Body of pancreas (tissue), 4 donors: ENCODE results near the gene PGK1. TPM values are rescaled to one million over a fixed set of nuclear protein-coding genes. Genes with fewer than 3 reads are reported as not detected.
"Not testable (repeated sequence)": the region's sequence is repeated elsewhere in the genome, so short reads cannot be mapped to it uniquely, and the experiment has no call there.

Experiments used
- ATAC-seq: fragments of 150-250 bp; one replicate; pipeline ENCODE4 v1.9.1; 2016
- DNase-seq, 4 donors: peaks; one replicate each; pipeline ENCODE4 v3.0.0-alpha.2; 2019
- H3K27ac ChIP-seq, 4 donors: fragments of 200-600 bp; sonication (generic); 1 replicate in 3 of 4; 2 replicates in 1 of 4; pipeline versions ENCODE4 v1.5.1 to v1.6.1; 2016 to 2019; ENCODE audit warnings: mild to moderate bottlenecking in 1 of 4, mixed read lengths in 1 of 4, moderate library complexity in 1 of 4
- H3K27me3 ChIP-seq, 2 donors: fragments of 200-600 bp; sonication (generic); one replicate each; pipeline ENCODE4 v1.6.0; 2016; ENCODE audit warnings: mild to moderate bottlenecking in 1 of 2
- H3K36me3 ChIP-seq, 2 donors: fragments of 200-600 bp; sonication (generic); replicated peaks in 1 of 2; 2 replicates each; pipeline ENCODE4 v1.5.1; 2016; ENCODE audit warnings: low read depth in 2 of 2; ENCODE audit not compliant: insufficient read depth in 1 of 2
- H3K4me1 ChIP-seq: fragments of 200-600 bp; sonication (generic); one replicate; pipeline ENCODE4 v1.6.0; 2016
- H3K4me3 ChIP-seq, 2 donors: fragments of 200-600 bp; sonication (generic); 1 replicate in 1 of 2; 2 replicates in 1 of 2; pipeline ENCODE4 v1.5.1; 2016 to 2019
- H3K9me3 ChIP-seq, 3 donors: fragments of 200-600 bp; sonication (generic); 1 replicate in 2 of 3; 2 replicates in 1 of 3; pipeline ENCODE4 v1.5.1; 2016
- POLR2A ChIP-seq, 3 donors: fragments of 450-650 bp; IDR thresholded peaks; one replicate each; pipeline ENCODE4 v1.6.1; 2016; ENCODE audit warnings: antibody characterized with exemption in 3 of 3, mild to moderate bottlenecking in 2 of 3
- WGBS, 2 donors: methylation state at CpG; one replicate each; pipeline ENCODE4 v1.1.5; 2017; 5-methylcytosine and 5-hydroxymethylcytosine counted together
- intact Hi-C: fragments of 100-400 bp; cut with DNase I; formaldehyde crosslinking; loops from one replicate; pipeline ENCODE4 v1.15.1; 2023
- total RNA-seq, 2 donors: library from RNA; depleted of rRNA; stranded (reverse); fragments of >200 nt; gene quantifications; one replicate each; pipeline ENCODE4 v1.1.0, GENCODE V29; 2016
- TF ChIP-seq, protein P1 (sequence below), 7 experiments: fragments of 450-650 bp in 4 of 7; fragments of 200-600 bp in 3 of 7; sonication (generic) in 3 of 7; IDR thresholded peaks; one replicate each; pipeline ENCODE4 v1.5.1; 2016 to 2019; ENCODE audit warnings: antibody characterized with exemption in 7 of 7

The PGK1 gene
- total RNA-seq, 2 donors from 2014 or later = 46.7 to 79.4 TPM

DNA sequence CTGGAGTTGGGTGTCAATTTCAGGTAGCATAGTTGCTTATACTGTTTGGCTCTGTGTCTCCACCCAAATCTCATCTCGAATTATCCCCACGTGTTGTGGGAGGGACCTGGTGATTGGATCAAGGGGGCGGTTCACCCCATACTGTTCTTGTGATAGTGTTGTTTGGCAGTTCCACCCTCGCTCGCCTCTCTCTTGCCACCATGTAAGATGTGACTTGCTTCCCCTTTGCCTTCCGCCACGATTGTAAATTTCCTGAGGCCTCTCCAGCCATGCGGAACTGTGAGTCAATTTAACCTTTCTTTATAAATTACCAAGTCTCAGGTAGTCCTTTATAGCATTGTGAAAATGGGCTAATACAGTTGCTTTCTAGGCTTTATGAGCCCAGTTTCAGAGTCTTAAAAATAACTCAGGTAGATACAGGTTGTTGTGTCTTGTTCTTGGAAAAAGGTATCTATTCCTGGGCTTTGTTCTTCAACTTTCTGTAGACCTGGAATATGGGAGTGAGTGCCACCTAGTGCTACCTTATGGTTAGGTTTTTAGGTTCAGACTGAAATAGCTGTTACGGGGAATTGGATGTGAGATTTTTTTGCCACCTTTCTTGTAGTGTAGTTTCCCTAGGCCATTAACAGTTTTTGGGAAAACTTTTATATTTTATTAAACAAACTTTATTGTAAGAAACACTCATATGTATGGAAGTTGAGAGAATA lies 15.6 kb downstream of the PGK1 start:
- H3K4me1 ChIP-seq = no peaks in the 10 kb centered on the region
- no peak overlapping the region for H3K4me3 ChIP-seq
- intact Hi-C loops = no loop called here
- no peaks in the 10 kb centered on the region for H3K9me3 ChIP-seq
- ATAC-seq (no peak), DNase-seq (no peak)
- peaks cover 0 to 16% of the 10 kb centered on the region in 2 donors for H3K36me3 ChIP-seq
- H3K27me3 ChIP-seq = no peaks in the 10 kb centered on the region
- TF ChIP-seq, protein P1, sequence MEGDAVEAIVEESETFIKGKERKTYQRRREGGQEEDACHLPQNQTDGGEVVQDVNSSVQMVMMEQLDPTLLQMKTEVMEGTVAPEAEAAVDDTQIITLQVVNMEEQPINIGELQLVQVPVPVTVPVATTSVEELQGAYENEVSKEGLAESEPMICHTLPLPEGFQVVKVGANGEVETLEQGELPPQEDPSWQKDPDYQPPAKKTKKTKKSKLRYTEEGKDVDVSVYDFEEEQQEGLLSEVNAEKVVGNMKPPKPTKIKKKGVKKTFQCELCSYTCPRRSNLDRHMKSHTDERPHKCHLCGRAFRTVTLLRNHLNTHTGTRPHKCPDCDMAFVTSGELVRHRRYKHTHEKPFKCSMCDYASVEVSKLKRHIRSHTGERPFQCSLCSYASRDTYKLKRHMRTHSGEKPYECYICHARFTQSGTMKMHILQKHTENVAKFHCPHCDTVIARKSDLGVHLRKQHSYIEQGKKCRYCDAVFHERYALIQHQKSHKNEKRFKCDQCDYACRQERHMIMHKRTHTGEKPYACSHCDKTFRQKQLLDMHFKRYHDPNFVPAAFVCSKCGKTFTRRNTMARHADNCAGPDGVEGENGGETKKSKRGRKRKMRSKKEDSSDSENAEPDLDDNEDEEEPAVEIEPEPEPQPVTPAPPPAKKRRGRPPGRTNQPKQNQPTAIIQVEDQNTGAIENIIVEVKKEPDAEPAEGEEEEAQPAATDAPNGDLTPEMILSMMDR (IDR thresholded peaks at IDR 0.05) = peak in 5 of 7 experiments; percentile 6 to 28 (median 24)
- no peak for TF ChIP-seq POLR2A (IDR thresholded peaks at IDR 0.05)
- 65 to 75% methylated on average over 6 of the region's 9 CpGs for WGBS, 2 donors
- H3K27ac ChIP-seq = no peak overlapping the region

DNA sequence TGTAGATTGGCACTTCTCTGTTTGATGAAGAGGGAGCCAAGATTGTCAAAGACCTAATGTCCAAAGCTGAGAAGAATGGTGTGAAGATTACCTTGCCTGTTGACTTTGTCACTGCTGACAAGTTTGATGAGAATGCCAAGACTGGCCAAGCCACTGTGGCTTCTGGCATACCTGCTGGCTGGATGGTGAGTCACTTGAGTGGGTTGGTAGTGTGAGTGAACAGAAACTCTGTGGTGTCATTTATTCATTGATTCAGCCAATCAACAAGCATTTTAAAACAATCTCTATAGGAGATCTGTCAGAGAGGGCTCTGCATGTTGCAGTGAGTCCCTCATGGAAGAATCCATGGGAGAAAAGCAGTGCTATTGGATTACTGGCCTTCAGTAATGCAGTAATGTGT lies 19.1 kb downstream of the PGK1 start:
- ATAC-seq (no peak), DNase-seq (no peak)
- Histone ChIP-seq H3K27me3 (no peaks in the 10 kb centered on the region), H3K4me3 (no peak overlapping the region), H3K36me3 (peaks cover 0 to 5% of the 10 kb centered on the region in 2 donors), H3K27ac (no peak overlapping the region), H3K4me1 (no peaks in the 10 kb centered on the region), H3K9me3 (no peaks in the 10 kb centered on the region)
- intact Hi-C loops = no loop called here
- no peak for TF ChIP-seq POLR2A (IDR thresholded peaks at IDR 0.05)
- TF ChIP-seq, protein P1 (IDR thresholded peaks at IDR 0.05) = no peak

DNA sequence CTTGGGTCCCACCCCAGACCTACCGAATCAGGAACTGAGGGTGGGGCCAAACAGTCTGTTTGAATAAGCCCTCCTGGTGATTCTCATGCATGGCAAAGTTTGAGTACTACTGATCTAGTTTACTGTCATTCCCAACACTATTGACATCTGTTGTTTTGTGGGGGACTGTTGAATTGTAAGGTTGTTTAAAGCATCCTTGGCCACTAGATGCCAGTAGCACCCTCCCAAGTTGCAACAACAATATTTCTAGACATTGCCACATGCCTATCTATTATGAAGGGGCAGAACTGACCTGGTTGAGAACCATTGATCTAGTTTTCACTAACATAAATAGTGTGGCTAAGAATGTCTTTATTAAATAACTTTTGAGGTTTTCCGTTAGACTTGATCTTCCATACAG lies 20.3 kb downstream of the PGK1 start:
- intact Hi-C loops = no loop called here
- H3K27me3 ChIP-seq = no peaks in the 10 kb centered on the region
- no peaks in the 10 kb centered on the region for H3K4me1 ChIP-seq
- H3K27ac ChIP-seq = no peak overlapping the region
- no peak for DNase-seq
- no peaks in the 10 kb centered on the region for H3K9me3 ChIP-seq
- 83 to 89% methylated on average over 2 of the region's 2 CpGs for WGBS, 2 donors
- no peak overlapping the region for H3K4me3 ChIP-seq
- TF ChIP-seq, protein P1 (IDR thresholded peaks at IDR 0.05) = no peak
- ATAC-seq = no peak
- peaks cover 0 to 5% of the 10 kb centered on the region in 2 donors for H3K36me3 ChIP-seq

DNA sequence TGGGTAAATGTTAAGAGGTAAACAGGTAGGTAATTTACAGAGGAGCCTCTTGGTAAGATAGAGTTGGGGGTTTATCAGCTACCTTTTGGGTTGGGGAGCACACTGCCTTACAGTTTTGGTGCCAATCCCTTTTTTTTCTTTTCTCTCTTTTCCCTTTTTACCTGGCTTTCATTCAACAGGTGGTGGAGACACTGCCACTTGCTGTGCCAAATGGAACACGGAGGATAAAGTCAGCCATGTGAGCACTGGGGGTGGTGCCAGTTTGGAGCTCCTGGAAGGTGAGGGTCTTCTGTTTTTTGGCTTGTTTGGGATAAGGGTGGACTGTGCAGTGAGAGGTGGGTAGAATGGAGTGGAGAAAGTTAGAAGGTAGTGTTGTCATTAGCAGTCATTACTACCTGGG lies 21.1 kb downstream of the PGK1 start:
- no peak for TF ChIP-seq POLR2A (IDR thresholded peaks at IDR 0.05)
- TF ChIP-seq, protein P1 (IDR thresholded peaks at IDR 0.05) = no peak
- H3K4me1 ChIP-seq = no peaks in the 10 kb centered on the region
- no peak overlapping the region for H3K4me3 ChIP-seq
- no peak for ATAC-seq
- no peaks in the 10 kb centered on the region for H3K9me3 ChIP-seq
- intact Hi-C loops = no loop called here
- no peak overlapping the region for H3K27ac ChIP-seq
- H3K27me3 ChIP-seq = no peaks in the 10 kb centered on the region
- H3K36me3 ChIP-seq = peaks cover 0 to 5% of the 10 kb centered on the region in 2 donors
- no peak for DNase-seq
- 14 to 56% methylated on average over 1 of the region's 1 CpG for WGBS, 2 donors

DNA sequence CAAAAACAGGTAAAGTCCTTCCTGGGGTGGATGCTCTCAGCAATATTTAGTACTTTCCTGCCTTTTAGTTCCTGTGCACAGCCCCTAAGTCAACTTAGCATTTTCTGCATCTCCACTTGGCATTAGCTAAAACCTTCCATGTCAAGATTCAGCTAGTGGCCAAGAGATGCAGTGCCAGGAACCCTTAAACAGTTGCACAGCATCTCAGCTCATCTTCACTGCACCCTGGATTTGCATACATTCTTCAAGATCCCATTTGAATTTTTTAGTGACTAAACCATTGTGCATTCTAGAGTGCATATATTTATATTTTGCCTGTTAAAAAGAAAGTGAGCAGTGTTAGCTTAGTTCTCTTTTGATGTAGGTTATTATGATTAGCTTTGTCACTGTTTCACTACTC lies 21.7 kb downstream of the PGK1 start:
- H3K27me3 ChIP-seq, H3K9me3 ChIP-seq, ATAC-seq, DNase-seq, H3K36me3 ChIP-seq, intact Hi-C loops, H3K4me3 ChIP-seq, H3K27ac ChIP-seq, H3K4me1 ChIP-seq: not testable (repeated sequence)
